ENCODE measurements around the gene PLAC1. TPM values are rescaled to one million over a fixed set of nuclear protein-coding genes. Genes with fewer than 3 reads are reported as not detected.

PLAC1 gene
- total RNA-seq, 4 donors from 2014 or later: 1.9 TPM; not detected in 3

DNA sequence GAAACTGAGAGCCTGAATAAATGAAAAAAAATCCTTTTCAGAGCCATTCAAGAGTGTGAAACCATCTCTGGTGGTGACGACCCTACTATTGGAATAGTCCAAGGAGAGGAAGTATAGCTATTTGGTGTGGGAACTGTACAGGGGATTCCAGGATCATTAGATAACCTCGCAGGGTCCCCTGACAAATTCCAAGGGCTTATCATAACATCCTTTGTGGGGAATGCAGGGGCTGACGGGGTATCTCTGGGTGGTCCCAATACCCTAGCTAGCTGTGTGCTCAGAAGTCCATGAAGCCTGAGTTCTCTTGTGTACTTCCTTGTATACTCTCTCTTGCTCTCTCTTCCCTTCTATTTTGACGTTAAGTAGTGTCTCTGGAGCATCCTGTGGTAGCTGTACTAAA lies 13.8 kb upstream of the PLAC1 start:
- no peaks in the 10 kb centered on the region for H3K4me1 ChIP-seq
- H3K4me3 ChIP-seq: no peak overlapping the region
- H3K27ac ChIP-seq: no peak overlapping the region
- intact Hi-C loops (cut with DNase I; ENCODE audit: low total_unique reads): no loop called here
- no peaks in the 10 kb centered on the region for H3K27me3 ChIP-seq
- TF ChIP-seq POLR2A (IDR thresholded peaks at IDR 0.05) (no peak), CTCF (IDR thresholded peaks at IDR 0.05) (no peak)
- no peaks in the 10 kb centered on the region for H3K36me3 ChIP-seq
- no peaks in the 10 kb centered on the region for H3K9me3 ChIP-seq
- no peak for DNase-seq

DNA sequence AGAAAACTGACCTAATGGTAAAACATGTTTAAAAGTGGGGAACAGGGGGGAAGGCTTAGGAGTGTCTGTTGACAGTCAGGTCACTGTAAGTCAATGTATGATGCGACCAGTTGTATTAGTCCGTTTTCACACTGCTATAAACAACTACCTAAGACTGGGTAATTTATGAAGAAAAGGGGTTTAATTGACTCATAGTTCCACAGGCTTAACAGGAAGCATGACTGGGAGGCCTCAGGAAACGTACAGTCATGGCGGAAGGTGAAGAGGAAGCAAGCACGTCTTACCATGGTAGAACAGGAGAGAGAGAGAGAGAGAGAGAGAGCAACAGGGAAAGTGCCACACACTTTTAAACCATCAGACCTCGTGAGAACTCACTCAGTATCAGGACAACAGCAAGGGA lies 13.0 kb upstream of the PLAC1 start:
- no peak overlapping the region for H3K27ac ChIP-seq
- DNase-seq: no peak
- TF ChIP-seq POLR2A (IDR thresholded peaks at IDR 0.05) (no peak), CTCF (IDR thresholded peaks at IDR 0.05) (no peak)
- no peaks in the 10 kb centered on the region for H3K27me3 ChIP-seq
- H3K4me3 ChIP-seq: no peak overlapping the region
- intact Hi-C loops (cut with DNase I; ENCODE audit: low total_unique reads): no loop called here
- H3K36me3 ChIP-seq: no peaks in the 10 kb centered on the region
- H3K4me1 ChIP-seq: no peaks in the 10 kb centered on the region
- no peaks in the 10 kb centered on the region for H3K9me3 ChIP-seq

DNA sequence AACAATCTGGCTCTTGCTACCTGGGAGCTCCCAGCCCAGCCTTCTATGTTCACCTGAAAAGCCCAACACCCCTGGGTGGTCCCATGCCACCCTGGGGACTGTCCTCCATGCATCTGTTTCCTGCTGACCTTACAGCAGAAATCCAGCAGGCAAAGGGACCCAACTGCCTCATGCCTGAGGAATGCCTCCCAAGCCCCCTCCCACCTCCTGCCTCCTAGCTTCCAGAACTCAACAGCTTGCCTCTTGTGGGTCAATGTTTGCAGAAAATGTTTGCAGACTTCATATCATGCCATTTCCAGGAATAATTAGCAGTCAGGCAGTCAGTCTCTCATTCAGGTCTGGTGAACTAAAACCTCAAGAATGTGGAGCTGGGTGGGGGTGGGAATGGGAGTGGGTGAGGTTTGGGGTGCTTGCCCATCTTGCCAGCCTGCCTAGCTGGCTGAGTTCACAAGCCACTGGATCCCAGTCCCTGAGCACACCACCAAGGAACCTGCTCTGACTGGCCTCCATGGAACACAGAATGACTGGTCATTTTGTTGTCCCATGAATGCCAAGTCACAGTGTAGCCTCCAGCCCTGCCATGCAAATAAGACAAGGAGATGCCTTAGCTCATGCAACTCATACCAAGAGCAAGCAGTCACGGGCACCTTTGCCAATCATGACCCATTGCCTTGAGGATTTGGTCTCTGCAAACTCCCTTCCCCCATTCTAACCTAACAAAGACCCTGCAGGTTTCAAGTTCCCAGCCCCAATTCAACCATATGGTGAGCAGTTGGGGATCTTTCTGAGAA lies 12.1 kb upstream of the PLAC1 start:
- no peaks in the 10 kb centered on the region for H3K4me1 ChIP-seq
- H3K36me3 ChIP-seq: no peaks in the 10 kb centered on the region
- no peak overlapping the region for H3K27ac ChIP-seq
- TF ChIP-seq POLR2A (IDR thresholded peaks at IDR 0.05) (no peak), CTCF (IDR thresholded peaks at IDR 0.05) (no peak)
- H3K4me3 ChIP-seq: no peak overlapping the region
- intact Hi-C loops (cut with DNase I; ENCODE audit: low total_unique reads): no loop called here
- no peaks in the 10 kb centered on the region for H3K9me3 ChIP-seq
- H3K27me3 ChIP-seq: no peaks in the 10 kb centered on the region
- no peak for DNase-seq

GRCh38 chrX:134669378-134670098 lies 11.3 kb upstream of the PLAC1 start:
- Histone ChIP-seq H3K4me3 (no peak overlapping the region), H3K27ac (peak overlapping the region; percentile 7 to 46), H3K36me3 (no peaks in the 10 kb centered on the region), H3K4me1 (no peaks in the 10 kb centered on the region), H3K27me3 (no peaks in the 10 kb centered on the region), H3K9me3 (no peaks in the 10 kb centered on the region)
- DNase-seq: peak; percentile 55 to 66
- TF ChIP-seq CTCF (IDR thresholded peaks at IDR 0.05) (no peak), POLR2A (IDR thresholded peaks at IDR 0.05) (no peak)
- intact Hi-C loops (cut with DNase I; ENCODE audit: low total_unique reads): no loop called here

DNA sequence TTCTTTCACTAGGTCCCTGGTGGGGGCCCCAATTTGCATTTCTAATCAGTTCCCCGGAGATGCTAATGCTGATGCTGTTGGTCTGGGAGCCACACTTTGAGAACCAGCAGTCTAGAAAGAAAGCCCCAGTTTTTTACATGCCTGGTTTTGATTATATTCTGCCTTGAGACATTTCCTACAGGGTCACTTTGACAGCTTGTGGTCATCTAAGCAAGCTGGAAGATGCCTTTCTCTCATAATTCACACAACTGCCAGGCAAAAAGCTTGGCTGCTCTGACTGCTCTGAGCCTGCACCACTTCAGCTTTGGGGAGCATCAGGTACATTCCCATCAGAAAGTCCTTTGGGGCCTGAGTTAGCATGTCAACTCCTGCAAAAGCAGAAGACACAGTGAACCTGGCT lies 5.9 kb upstream of the PLAC1 start:
- Histone ChIP-seq H3K4me3 (no peak overlapping the region), H3K9me3 (no peaks in the 10 kb centered on the region), H3K4me1 (no peaks in the 10 kb centered on the region), H3K36me3 (no peaks in the 10 kb centered on the region), H3K27ac (no peak overlapping the region), H3K27me3 (no peaks in the 10 kb centered on the region)
- no peak for TF ChIP-seq POLR2A (IDR thresholded peaks at IDR 0.05)
- TF ChIP-seq CTCF (IDR thresholded peaks at IDR 0.05): no peak
- intact Hi-C loops (cut with DNase I; ENCODE audit: low total_unique reads): no loop called here
- DNase-seq: no peak

All from uterus (tissue), 4 donors.